22Rv1 (cell line): ENCODE results near the gene UGP2.

Experiments
- ZFX ChIP-seq: fragments of 450-650 bp; IDR thresholded peaks from 2 replicates; pipeline ENCODE4 v1.6.1; 2017; ENCODE audit warnings: antibody characterized with exemption, borderline replicate concordance
- TF ChIP-seq, protein P1 (sequence below): fragments of 450-650 bp; IDR thresholded peaks from 2 replicates; pipeline ENCODE4 v1.5.1; 2017; ENCODE audit warnings: mild to moderate bottlenecking

GRCh38 chr2:63853527-63854310 is 12.0 kb downstream of the UGP2 start:
- TF ChIP-seq, protein P1, sequence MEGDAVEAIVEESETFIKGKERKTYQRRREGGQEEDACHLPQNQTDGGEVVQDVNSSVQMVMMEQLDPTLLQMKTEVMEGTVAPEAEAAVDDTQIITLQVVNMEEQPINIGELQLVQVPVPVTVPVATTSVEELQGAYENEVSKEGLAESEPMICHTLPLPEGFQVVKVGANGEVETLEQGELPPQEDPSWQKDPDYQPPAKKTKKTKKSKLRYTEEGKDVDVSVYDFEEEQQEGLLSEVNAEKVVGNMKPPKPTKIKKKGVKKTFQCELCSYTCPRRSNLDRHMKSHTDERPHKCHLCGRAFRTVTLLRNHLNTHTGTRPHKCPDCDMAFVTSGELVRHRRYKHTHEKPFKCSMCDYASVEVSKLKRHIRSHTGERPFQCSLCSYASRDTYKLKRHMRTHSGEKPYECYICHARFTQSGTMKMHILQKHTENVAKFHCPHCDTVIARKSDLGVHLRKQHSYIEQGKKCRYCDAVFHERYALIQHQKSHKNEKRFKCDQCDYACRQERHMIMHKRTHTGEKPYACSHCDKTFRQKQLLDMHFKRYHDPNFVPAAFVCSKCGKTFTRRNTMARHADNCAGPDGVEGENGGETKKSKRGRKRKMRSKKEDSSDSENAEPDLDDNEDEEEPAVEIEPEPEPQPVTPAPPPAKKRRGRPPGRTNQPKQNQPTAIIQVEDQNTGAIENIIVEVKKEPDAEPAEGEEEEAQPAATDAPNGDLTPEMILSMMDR: no peak
- TF ChIP-seq ZFX: no peak
